Gastrocnemius medialis (tissue), 4 donors: Measurements from ENCODE around the gene WRAP73. TPM values are rescaled to one million over a fixed set of nuclear protein-coding genes. Genes with fewer than 3 reads are reported as not detected.

Source experiments
- ATAC-seq, 2 donors: fragments of 150-250 bp; one replicate each; pipeline ENCODE4 v1.9.1; 2016
- DNase-seq, 2 donors: peaks; one replicate each; pipeline ENCODE4 v3.0.0-alpha.2; 2019
- H3K27ac ChIP-seq, 4 donors: fragments of 200-600 bp; sonication (generic); 1 replicate in 1 of 4; 2 replicates in 3 of 4; pipeline ENCODE4 v1.5.1; 2016 to 2018; ENCODE audit warnings: mild to moderate bottlenecking in 2 of 4, moderate library complexity in 1 of 4
- H3K27me3 ChIP-seq, 3 donors: fragments of 200-600 bp; sonication (generic) in 2 of 3; 1 replicate in 1 of 3; 2 replicates in 2 of 3; pipeline versions ENCODE4 v1.5.1 to v1.6.0; 2016 to 2019; ENCODE audit warnings: mild to moderate bottlenecking in 1 of 3, moderate library complexity in 1 of 3
- H3K36me3 ChIP-seq, 2 donors: fragments of 200-600 bp; sonication (generic) in 1 of 2; one replicate each; pipeline ENCODE4 v1.5.1; 2017 to 2018
- H3K4me1 ChIP-seq, 2 donors: fragments of 200-600 bp; sonication (generic) in 1 of 2; one replicate each; pipeline ENCODE4 v1.5.1; 2016 to 2017; ENCODE audit warnings: mild to moderate bottlenecking in 2 of 2
- H3K4me3 ChIP-seq, 4 donors: fragments of 200-600 bp; sonication (generic) in 3 of 4; 1 replicate in 1 of 4; 2 replicates in 3 of 4; pipeline ENCODE4 v1.5.1; 2016 to 2019; ENCODE audit warnings: mild to moderate bottlenecking in 2 of 4
- H3K9me3 ChIP-seq, 3 donors: fragments of 200-600 bp; sonication (generic) in 2 of 3; 1 replicate in 1 of 3; 2 replicates in 2 of 3; pipeline ENCODE4 v1.5.1; 2016 to 2019
- CTCF ChIP-seq, 5 experiments: fragments of 450-650 bp in 3 of 5; fragments of 200-600 bp in 2 of 5; sonication (generic) in 2 of 5; IDR thresholded peaks in 4 of 5; conservative IDR thresholded peaks in 1 of 5; 1 replicate in 4 of 5; 2 replicates in 1 of 5; pipeline ENCODE4 v1.5.1; 2016 to 2019; ENCODE audit warnings: antibody characterized with exemption in 5 of 5, mild to moderate bottlenecking in 3 of 5, moderate library complexity in 3 of 5
- POLR2A ChIP-seq, 2 donors: fragments of 450-650 bp; IDR thresholded peaks; one replicate each; pipeline ENCODE4 v1.6.1; 2017; ENCODE audit warnings: antibody characterized with exemption in 2 of 2, mild to moderate bottlenecking in 2 of 2, moderate library complexity in 2 of 2
- in situ Hi-C, 4 donors: fragments of 200-750 bp; cut with MboI; loops; one replicate each; pipeline versions ENCODE4 v1.15.0 to v1.8.0; 2017; ENCODE audit warnings: low sequenced_read_pairs in 4 of 4
- intact Hi-C: fragments of 100-400 bp; cut with DNase I; formaldehyde crosslinking; loops from one replicate; pipeline ENCODE4 v1.15.1; 2023; ENCODE audit warnings: low total_unique reads
- total RNA-seq, 4 donors: library from RNA; depleted of rRNA; stranded (reverse); fragments of >200 nt; gene quantifications; one replicate each; pipeline versions ENCODE4 v1.1.0 to v1.2.3, GENCODE V29; 2016

The WRAP73 gene
- total RNA-seq, 4 donors from 2014 or later, result 12.7 to 16.1 (median 14.2) TPM

DNA sequence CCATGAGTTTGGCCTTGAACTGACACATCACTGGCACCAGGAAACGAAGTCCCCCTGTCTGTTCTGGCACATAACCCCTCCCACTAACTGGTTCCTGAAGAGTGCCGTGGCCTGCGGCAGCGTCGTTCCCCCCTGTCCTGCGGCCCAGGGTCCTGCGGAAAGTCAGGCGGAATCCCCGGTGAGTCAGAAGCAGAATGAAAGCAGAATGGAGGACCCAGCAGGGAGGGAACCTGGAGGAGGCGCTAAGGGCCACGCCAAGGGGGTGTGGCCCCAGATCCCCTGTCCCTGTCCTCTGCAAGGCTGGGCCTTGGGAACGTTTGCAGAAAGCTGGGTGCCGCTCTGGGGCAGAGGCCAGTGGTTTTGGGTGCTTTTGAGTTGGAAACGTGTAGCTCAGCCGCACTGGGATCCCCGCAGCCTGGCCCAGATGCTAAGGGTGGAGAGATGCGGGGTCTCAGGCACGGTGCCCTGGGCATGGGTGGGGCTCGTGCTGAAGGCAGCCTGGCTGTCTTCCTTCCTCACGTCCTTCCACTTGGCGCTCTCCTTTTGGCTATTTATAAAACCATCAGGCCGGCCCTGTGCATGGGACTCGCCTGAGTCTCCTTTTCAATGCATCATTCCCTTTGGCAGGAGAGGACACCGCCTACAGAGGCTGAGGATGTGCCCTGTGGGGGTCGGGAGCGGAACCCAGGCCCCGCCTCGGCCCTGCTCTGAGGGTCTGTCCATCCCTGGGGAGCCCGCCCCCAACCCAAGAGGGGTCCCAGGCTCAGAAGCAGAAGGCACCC lies 38.6 kb upstream of the WRAP73 start:
- DNase-seq (no peak), ATAC-seq (no peak)
- Histone ChIP-seq H3K36me3 (no peaks in the 10 kb centered on the region), H3K4me1 (no peaks in the 10 kb centered on the region), H3K4me3 (no peak overlapping the region), H3K27me3 (no peaks in the 10 kb centered on the region), H3K9me3 (no peaks in the 10 kb centered on the region), H3K27ac (no peak overlapping the region)
- in situ Hi-C loops (no loop called here), intact Hi-C loops (no loop called here)
- TF ChIP-seq CTCF (IDR thresholded peaks at IDR 0.05 in 4 of 5, conservative IDR thresholded peaks at IDR 0.05 in 1 of 5) (no peak), POLR2A (IDR thresholded peaks at IDR 0.05) (no peak)

GRCh38 chr1:3687504-3687903 lies 37.6 kb upstream of the WRAP73 start:
- DNase-seq, result no peak
- Histone ChIP-seq H3K4me1 (no peaks in the 10 kb centered on the region), H3K36me3 (no peaks in the 10 kb centered on the region), H3K27me3 (no peaks in the 10 kb centered on the region), H3K9me3 (no peaks in the 10 kb centered on the region), H3K27ac (no peak overlapping the region), H3K4me3 (no peak overlapping the region)
- no peak for ATAC-seq
- in situ Hi-C loops, result no loop called here
- TF ChIP-seq POLR2A (IDR thresholded peaks at IDR 0.05), result no peak
- no peak for TF ChIP-seq CTCF (IDR thresholded peaks at IDR 0.05 in 4 of 5, conservative IDR thresholded peaks at IDR 0.05 in 1 of 5)
- intact Hi-C loops, result no loop called here

DNA sequence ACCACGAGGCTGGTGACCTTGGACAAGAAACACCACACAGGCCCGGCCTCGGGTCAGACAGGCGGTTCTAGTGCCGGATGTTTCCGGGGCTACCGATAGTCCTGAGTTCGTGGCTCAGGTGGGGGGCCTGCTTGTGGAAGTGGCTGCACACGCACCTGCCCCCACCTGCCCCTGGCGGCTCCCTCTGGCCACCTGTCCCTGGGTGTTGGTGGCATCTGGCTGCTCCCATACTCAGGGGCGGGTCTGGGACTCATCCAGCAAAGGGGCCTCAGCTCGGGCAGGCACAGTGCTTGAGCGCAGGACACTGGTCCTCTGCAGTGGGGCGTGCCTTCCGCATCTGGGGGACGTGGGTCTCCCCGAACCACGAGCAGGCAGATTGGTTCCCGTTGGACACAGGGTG lies 36.0 kb upstream of the WRAP73 start:
- in situ Hi-C loops (no loop called here), intact Hi-C loops (no loop called here)
- H3K27ac ChIP-seq, result no peak overlapping the region
- H3K27me3 ChIP-seq, result no peaks in the 10 kb centered on the region
- H3K4me1 ChIP-seq, result no peaks in the 10 kb centered on the region
- H3K4me3 ChIP-seq, result no peak overlapping the region
- DNase-seq, result no peak
- no peak for TF ChIP-seq CTCF (IDR thresholded peaks at IDR 0.05 in 4 of 5, conservative IDR thresholded peaks at IDR 0.05 in 1 of 5)
- no peak for TF ChIP-seq POLR2A (IDR thresholded peaks at IDR 0.05)
- no peak for ATAC-seq
- no peaks in the 10 kb centered on the region for H3K36me3 ChIP-seq
- H3K9me3 ChIP-seq, result no peaks in the 10 kb centered on the region

DNA sequence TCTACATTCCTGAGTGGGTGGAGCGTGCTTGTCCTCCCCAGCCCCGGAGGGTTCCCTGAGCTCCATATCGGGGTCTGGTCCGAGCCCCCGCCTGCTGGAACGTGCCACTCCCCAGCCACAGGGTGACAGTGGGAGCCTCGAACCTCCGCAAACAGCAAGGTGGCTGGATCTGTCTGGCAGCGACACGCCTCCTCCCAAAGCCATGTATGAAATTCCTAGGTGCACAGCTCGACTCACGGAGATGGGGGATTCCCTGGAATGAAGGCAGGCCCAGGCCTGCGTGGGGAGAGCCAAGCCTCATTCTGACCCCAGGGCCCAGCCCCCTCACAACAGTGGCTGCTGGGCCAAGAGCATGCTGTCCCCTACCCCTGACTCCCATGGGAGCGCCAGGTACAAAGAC lies 35.3 kb upstream of the WRAP73 start:
- no peak for ATAC-seq
- Histone ChIP-seq H3K36me3 (no peaks in the 10 kb centered on the region), H3K9me3 (no peaks in the 10 kb centered on the region), H3K27ac (no peak overlapping the region), H3K27me3 (no peaks in the 10 kb centered on the region), H3K4me3 (no peak overlapping the region), H3K4me1 (no peaks in the 10 kb centered on the region)
- TF ChIP-seq CTCF (IDR thresholded peaks at IDR 0.05 in 4 of 5, conservative IDR thresholded peaks at IDR 0.05 in 1 of 5), result no peak
- TF ChIP-seq POLR2A (IDR thresholded peaks at IDR 0.05), result no peak
- no peak for DNase-seq
- in situ Hi-C loops (no loop called here), intact Hi-C loops (no loop called here)

DNA sequence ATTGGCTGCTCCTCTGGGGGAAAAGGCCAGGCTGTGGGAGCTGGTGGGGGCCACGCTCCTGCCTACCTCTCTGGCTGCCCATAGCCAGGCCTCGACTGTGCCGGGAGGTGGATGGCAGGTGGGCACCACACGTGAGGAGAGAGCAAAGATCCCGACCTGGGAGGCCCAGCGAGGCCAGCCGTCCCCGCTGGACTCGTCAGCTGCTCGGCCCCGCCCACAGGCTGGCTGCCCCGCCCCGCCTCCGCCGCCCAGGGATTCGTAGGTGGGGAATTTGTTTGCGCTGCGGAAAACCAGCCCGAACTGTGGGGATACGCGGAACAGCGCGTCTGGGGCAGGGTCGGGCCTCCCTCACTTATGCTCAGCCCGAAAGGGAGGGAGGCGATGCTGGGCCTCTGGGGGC lies 34.1 kb upstream of the WRAP73 start:
- Histone ChIP-seq H3K27ac (no peak overlapping the region), H3K4me1 (no peaks in the 10 kb centered on the region), H3K36me3 (no peaks in the 10 kb centered on the region), H3K4me3 (no peak overlapping the region), H3K9me3 (no peaks in the 10 kb centered on the region), H3K27me3 (peaks cover 0 to 4% (median 0%) of the 10 kb centered on the region in 3 donors)
- in situ Hi-C loops (no loop called here), intact Hi-C loops (no loop called here)
- TF ChIP-seq CTCF (IDR thresholded peaks at IDR 0.05 in 4 of 5, conservative IDR thresholded peaks at IDR 0.05 in 1 of 5), result no peak
- TF ChIP-seq POLR2A (IDR thresholded peaks at IDR 0.05), result no peak
- ATAC-seq (no peak), DNase-seq (no peak)
